HG02798 (cell line): ENCODE measurements around the gene ANKS1A.

Experiments used
- ATAC-seq: cut with Tn5 transposase; IDR thresholded peaks from one replicate; pipeline ENCODE4 v1.9.1; 2021; ENCODE audit warnings: mild to moderate bottlenecking; ENCODE audit not compliant: unreplicated experiment, poor library complexity

The ANKS1A gene

GRCh38 chr6:34953061-34954025 is 64.3 kb downstream of the ANKS1A start:
- no peak for ATAC-seq

GRCh38 chr6:34955442-34955841 is 66.4 kb downstream of the ANKS1A start:
- ATAC-seq: no peak

- no peak for ATAC-seq
These were observed 68.3 kb downstream of the ANKS1A start for GRCh38 chr6:34957231-34957783.

- ATAC-seq: no peak
These were observed 69.7 kb downstream of the ANKS1A start for GRCh38 chr6:34958734-34959133.

GRCh38 chr6:34959224-34959623 is 70.2 kb downstream of the ANKS1A start:
- ATAC-seq: no peak

DNA sequence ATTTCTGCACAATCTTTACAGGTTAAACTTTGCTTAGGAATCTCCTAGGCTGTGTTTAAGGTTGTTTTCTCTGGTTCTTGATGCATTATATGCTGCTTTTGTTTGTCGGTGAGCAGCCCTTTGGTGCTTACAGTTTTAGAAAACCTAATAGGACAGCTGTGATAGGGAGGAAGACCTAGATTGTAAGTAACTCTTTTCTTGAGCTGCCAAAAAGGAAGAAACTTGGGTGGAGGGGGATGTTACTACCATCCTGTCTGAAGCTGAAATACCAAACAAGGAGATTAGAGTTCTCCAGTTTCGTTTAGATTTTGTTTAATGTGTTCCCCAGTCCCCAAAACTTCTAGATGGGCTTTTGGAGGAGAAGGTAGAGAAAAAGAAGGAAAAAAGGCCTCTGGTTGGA is 72.0 kb downstream of the ANKS1A start:
- ATAC-seq: no peak

- ATAC-seq: no peak
These were observed 72.5 kb downstream of the ANKS1A start for GRCh38 chr6:34961574-34961973.

DNA sequence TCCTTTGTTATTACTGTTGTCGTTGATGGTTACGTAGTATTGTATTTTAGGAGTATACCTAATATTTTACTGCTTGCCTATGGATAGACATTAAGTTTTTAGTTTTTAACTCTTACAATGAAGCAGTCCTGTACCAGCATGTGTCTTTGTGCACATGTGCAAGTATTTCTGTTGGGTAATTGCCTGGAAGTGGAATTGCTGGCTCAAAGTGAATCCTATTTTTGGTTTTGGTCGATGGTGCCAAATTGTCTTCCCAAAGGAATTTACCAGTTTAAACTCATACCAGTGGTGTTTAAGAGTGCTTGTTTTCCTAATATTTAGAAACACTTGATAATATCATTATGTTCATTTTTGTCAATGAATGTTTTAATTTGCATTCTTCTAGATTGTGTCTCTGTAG is 75.5 kb downstream of the ANKS1A start:
- ATAC-seq: no peak

DNA sequence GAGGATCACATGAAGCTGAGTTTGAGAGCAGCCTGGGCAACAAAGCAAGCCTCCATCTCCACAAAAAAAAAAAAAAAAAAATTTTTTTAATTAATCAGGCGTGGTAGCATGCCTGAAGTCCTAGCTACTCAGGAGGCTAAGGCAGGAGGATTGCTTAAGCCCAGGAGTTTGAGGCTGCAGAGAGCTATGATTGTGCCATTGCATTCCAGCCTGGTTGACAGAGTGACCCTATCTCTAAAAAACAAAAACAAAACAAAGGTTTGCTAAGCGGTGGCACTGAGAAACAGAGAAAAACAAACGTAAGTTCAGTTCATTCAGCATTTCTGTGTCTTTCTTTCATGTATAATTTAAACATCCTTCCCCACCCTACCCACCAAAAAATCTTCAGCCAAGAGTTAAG is 78.4 kb downstream of the ANKS1A start:
- ATAC-seq: no peak

- ATAC-seq: no peak
These were observed 80.7 kb downstream of the ANKS1A start for GRCh38 chr6:34969662-34970265.

- no peak for ATAC-seq
These were observed 81.4 kb downstream of the ANKS1A start for GRCh38 chr6:34970488-34970887.

DNA sequence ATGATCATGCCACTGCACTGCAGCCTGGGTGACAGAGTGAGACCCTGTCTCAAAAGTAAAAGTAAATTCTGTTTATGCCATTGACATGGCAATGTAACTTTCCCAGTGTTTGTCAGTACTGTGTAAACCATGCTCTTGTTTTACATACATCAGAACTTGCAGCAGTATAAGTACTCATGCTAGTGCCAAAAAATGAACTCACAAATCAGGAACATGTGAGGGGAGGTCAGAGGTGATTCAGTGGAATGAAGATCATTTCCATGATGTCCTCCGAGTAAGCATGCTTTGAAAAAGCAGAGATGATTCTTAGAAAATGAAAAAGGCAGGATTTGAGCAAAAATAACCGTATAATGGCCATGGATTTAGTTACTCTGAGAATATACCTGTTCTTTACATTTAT is 81.9 kb downstream of the ANKS1A start:
- ATAC-seq: no peak

- ATAC-seq: no peak
These were observed 84.6 kb downstream of the ANKS1A start for GRCh38 chr6:34973547-34974248.

DNA sequence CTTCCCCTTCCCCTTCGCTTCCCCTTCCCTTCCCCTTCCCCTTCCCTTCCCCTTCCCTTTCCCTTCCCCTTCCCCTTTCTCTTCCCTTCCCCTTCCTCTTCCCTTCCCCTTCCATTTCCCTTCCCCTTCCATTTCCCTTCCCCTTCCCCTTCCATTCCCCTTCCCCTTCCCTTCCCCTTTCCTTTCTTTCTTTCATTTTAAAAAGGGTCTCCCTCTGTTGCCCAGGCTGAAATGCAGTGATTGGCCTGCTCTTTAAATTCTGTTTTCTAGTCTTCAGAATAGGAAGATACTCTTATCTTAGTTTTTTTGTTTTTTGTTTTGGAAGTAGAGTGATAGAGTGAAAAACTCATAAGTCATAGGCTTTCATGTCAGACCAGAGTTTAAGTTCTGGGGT is 85.2 kb downstream of the ANKS1A start:
- no peak for ATAC-seq

- ATAC-seq: no peak
These were observed 87.2 kb downstream of the ANKS1A start for GRCh38 chr6:34976239-34976638.

- no peak for ATAC-seq
These were observed 90.2 kb downstream of the ANKS1A start for GRCh38 chr6:34979218-34979617.

DNA sequence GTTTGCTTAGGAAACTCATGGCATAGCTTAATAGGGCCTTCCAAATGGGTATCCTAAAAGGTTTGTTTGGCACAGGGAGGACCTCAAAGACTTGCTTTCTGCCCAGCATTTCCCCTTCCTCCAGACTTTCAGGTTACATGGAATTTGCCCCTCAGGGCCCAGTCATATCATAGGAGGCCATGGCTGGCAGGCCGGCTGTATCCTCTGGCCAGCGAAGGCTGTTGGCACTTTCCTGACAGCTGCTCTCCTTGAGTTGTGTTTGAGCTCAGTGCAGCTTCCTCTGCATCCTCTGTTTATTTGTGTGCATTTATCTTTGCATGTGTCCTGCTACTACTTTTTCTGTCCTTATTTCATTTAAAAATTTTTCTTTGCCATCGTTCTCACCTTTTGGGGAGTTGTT is 90.9 kb downstream of the ANKS1A start:
- no peak for ATAC-seq

DNA sequence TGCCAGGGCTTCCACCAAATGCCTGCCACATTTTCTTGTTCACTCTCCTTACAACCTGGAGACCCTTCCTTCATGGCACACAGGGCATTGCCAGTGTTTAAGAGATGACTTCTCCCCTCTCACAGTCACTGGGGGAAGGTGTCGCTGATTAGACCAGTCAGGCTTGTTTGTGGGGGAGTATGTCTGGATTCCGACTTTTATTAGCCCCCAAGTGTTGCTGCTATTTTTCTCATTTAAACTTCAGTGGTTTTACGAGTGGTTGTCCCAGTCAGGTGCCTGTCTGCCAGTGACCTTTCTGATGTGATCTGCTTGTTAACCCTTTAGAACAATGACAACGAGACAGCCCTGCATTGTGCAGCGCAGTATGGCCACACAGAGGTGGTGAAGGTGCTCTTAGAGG is 92.3 kb downstream of the ANKS1A start:
- no peak for ATAC-seq

- ATAC-seq: no peak
These were observed 92.9 kb downstream of the ANKS1A start for GRCh38 chr6:34981951-34982350.

DNA sequence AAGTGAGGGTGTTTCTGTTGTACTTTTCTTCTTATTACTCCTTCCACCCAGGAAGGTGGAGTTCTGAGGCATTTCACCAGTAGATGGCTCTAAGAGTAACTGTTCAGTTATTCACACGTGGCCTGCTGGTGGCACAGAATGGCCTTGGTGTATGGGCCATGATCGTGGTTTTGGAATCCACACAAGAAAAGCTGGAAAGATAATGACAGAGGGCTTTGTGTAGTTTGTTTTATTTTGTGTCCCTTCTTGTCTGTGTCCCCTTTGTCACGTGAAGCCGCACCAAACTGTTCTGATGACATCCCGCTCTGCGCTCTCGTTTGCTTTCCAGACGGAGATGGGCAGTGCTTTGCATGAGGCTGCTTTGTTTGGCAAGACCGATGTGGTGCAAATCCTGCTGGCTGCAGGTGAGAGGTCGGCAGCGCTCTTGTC is 93.4 kb downstream of the ANKS1A start:
- no peak for ATAC-seq

DNA sequence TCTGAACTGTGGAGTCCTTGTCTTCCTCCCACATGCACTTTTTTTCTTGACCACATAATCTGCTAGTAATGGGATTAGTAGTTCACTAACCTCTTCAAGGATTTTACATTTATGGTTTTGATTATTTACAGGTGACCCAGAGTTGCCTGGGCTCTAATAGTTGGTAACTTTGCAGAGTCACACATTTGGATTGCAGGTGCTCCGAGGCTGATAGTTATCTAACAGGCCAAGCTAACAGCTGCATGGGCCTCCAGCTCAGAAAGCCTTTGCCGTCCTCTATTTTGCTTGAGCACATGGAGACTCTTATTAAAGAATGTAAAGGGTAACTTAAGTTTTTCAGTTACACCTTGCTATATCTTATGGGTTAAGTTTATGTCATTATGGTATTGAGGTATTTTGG is 95.4 kb downstream of the ANKS1A start:
- no peak for ATAC-seq
